Smooth muscle cell of the brain vasculature (primary cell): Measurements from ENCODE around the gene SIN3B.
"Not testable (repeated sequence)": the region's sequence is repeated elsewhere in the genome, so short reads cannot be mapped to it uniquely, and the experiment has no call there.

Source experiments
- DNase-seq: peaks from one replicate; pipeline ENCODE4 v3.0.0-alpha.2; 2012; ENCODE audit warnings: low read depth, low spot score

SIN3B gene

GRCh38 chr19:16829010-16829821 lies at the start of gene SIN3B:
SIN3B (plus strand) TSS chr19:16829398; CDS start chr19:16829421, 23 bp downstream.
- DNase-seq: peak; percentile 77

- DNase-seq: no peak
Measured at GRCh38 chr19:16779539-16780163, 49.5 kb upstream of the SIN3B start.

GRCh38 chr19:16782719-16783118 lies 46.5 kb upstream of the SIN3B start:
- DNase-seq: no peak

GRCh38 chr19:16788479-16788878 lies 40.7 kb upstream of the SIN3B start:
- no peak for DNase-seq

GRCh38 chr19:16789238-16789637 lies 40.0 kb upstream of the SIN3B start:
- DNase-seq: no peak

- no peak for DNase-seq
Measured at GRCh38 chr19:16790051-16790450, 39.1 kb upstream of the SIN3B start.

- no peak for DNase-seq
Measured at GRCh38 chr19:16791942-16792341, 37.3 kb upstream of the SIN3B start.

- no peak for DNase-seq
Measured at GRCh38 chr19:16794456-16795441, 34.4 kb upstream of the SIN3B start.

GRCh38 chr19:16795731-16796130 lies 33.5 kb upstream of the SIN3B start:
- no peak for DNase-seq

- DNase-seq: no peak
Measured at GRCh38 chr19:16797876-16798275, 31.3 kb upstream of the SIN3B start.

- DNase-seq: not testable (repeated sequence)
Measured at GRCh38 chr19:16798326-16798725, 30.9 kb upstream of the SIN3B start.

- no peak for DNase-seq
Measured at GRCh38 chr19:16799740-16800139, 29.5 kb upstream of the SIN3B start.

- peak; percentile 23 for DNase-seq
Measured at GRCh38 chr19:16801600-16802013, 27.6 kb upstream of the SIN3B start.

- no peak for DNase-seq
Measured at GRCh38 chr19:16804176-16804575, 25.0 kb upstream of the SIN3B start.

GRCh38 chr19:16807549-16808284 lies 21.5 kb upstream of the SIN3B start:
- peak; percentile 23 for DNase-seq

- DNase-seq: no peak
Measured at GRCh38 chr19:16814526-16815100, 14.6 kb upstream of the SIN3B start.

GRCh38 chr19:16820056-16820455 lies 9.1 kb upstream of the SIN3B start:
- no peak for DNase-seq

- DNase-seq: no peak
Measured at GRCh38 chr19:16821081-16821480, 8.1 kb upstream of the SIN3B start.

- DNase-seq: no peak
Measured at GRCh38 chr19:16822648-16823047, 6.5 kb upstream of the SIN3B start.

GRCh38 chr19:16824658-16825311 lies 4.4 kb upstream of the SIN3B start:
- no peak for DNase-seq
